Activated naive CD4-positive, alpha-beta T cell treated with anti-CD3 and anti-CD28 coated beads for 36 hours (primary cell): ENCODE measurements around the gene GALNT17. TPM values are rescaled to one million over a fixed set of nuclear protein-coding genes. Genes with fewer than 3 reads are reported as not detected.
"Not testable (repeated sequence)": the region's sequence is repeated elsewhere in the genome, so short reads cannot be mapped to it uniquely, and the experiment has no call there.

Experiments
- CTCF ChIA-PET: fragments of 350-600 bp; sonication (Branson Sonifier 250); formaldehyde crosslinking; loops from one replicate; lab custom pipeline; 2021; ENCODE audit warnings: antibody characterized with exemption; lab: Charles Lee
- DNase-seq: peaks from one replicate; pipeline ENCODE4 v3.0.0-alpha.2; 2020
- H3K27ac Mint-ChIP-seq: one replicate; pipeline ENCODE4 v1.8.0; 2021; ENCODE audit warnings: mild to moderate bottlenecking, mixed read lengths
- H3K27me3 Mint-ChIP-seq: one replicate; pipeline ENCODE4 v1.8.0; 2021; ENCODE audit warnings: low read depth, mixed read lengths
- H3K36me3 Mint-ChIP-seq: one replicate; pipeline ENCODE4 v1.8.0; 2021; ENCODE audit warnings: low read depth, mixed read lengths
- H3K4me1 Mint-ChIP-seq: one replicate; pipeline ENCODE4 v1.8.0; 2021; ENCODE audit warnings: low read depth, mixed read lengths
- H3K4me3 Mint-ChIP-seq: one replicate; pipeline ENCODE4 v1.8.0; 2021; ENCODE audit warnings: mild to moderate bottlenecking, moderate library complexity, mixed read lengths
- H3K9me3 Mint-ChIP-seq: one replicate; pipeline ENCODE4 v1.8.0; 2021; ENCODE audit warnings: mixed read lengths
- intact Hi-C: fragments of 100-400 bp; cut with micrococcal nuclease; formaldehyde crosslinking; loops from one replicate; pipeline ENCODE4 v1.15.1; 2023
- total RNA-seq, 2 experiments: library from RNA; stranded (reverse); gene quantifications; one replicate each; pipeline ENCODE4 v1.2.3, GENCODE V29; 2021

The GALNT17 gene
- total RNA-seq, 2 experiments from 2014 or later, result not detected

GRCh38 chr7:71182438-71182935 is 50.5 kb downstream of the GALNT17 start:
- no peak overlapping the region for H3K4me3 Mint-ChIP-seq
- no peaks in the 10 kb centered on the region for H3K27me3 Mint-ChIP-seq
- DNase-seq, result no peak
- intact Hi-C loops, result no loop called here
- CTCF ChIA-PET, result interaction anchor here (0.7 kb wide), 1 partner anchor 762 kb away, joined by 4 read pairs; no protein-coding TSS in a partner anchor
- peaks cover 14% of the 10 kb centered on the region for H3K9me3 Mint-ChIP-seq
- no peak overlapping the region for H3K27ac Mint-ChIP-seq
- no peaks in the 10 kb centered on the region for H3K36me3 Mint-ChIP-seq
- no peaks in the 10 kb centered on the region for H3K4me1 Mint-ChIP-seq

GRCh38 chr7:71184136-71184535 is 52.2 kb downstream of the GALNT17 start:
- CTCF ChIA-PET, result no interaction called here
- intact Hi-C loops, result no loop called here
- H3K27me3 Mint-ChIP-seq, result no peaks in the 10 kb centered on the region

GRCh38 chr7:71184609-71185008 is 52.7 kb downstream of the GALNT17 start:
- H3K4me1 Mint-ChIP-seq, result no peaks in the 10 kb centered on the region
- H3K9me3 Mint-ChIP-seq, result peaks cover 23% of the 10 kb centered on the region
- intact Hi-C loops, result no loop called here
- DNase-seq, result no peak
- CTCF ChIA-PET, result no interaction called here
- H3K4me3 Mint-ChIP-seq, result no peak overlapping the region
- H3K36me3 Mint-ChIP-seq, result no peaks in the 10 kb centered on the region
- H3K27me3 Mint-ChIP-seq, result no peaks in the 10 kb centered on the region
- H3K27ac Mint-ChIP-seq, result no peak overlapping the region

More at GRCh38 chr7:71184136-71184535, 52.2 kb downstream of the GALNT17 start:
- DNase-seq, result no peak
- H3K9me3 Mint-ChIP-seq, result peaks cover 19% of the 10 kb centered on the region
- no peaks in the 10 kb centered on the region for H3K4me1 Mint-ChIP-seq
- no peak overlapping the region for H3K27ac Mint-ChIP-seq
- no peak overlapping the region for H3K4me3 Mint-ChIP-seq
- H3K36me3 Mint-ChIP-seq, result no peaks in the 10 kb centered on the region

- peaks cover 29% of the 10 kb centered on the region for H3K9me3 Mint-ChIP-seq
- intact Hi-C loops, result no loop called here
- no peak overlapping the region for H3K4me3 Mint-ChIP-seq
- no peaks in the 10 kb centered on the region for H3K4me1 Mint-ChIP-seq
- no peaks in the 10 kb centered on the region for H3K36me3 Mint-ChIP-seq
- CTCF ChIA-PET, result no interaction called here
- no peaks in the 10 kb centered on the region for H3K27me3 Mint-ChIP-seq
- no peak overlapping the region for H3K27ac Mint-ChIP-seq
- no peak for DNase-seq
Measured at GRCh38 chr7:71186535-71187057, 54.7 kb downstream of the GALNT17 start.

GRCh38 chr7:71191771-71192170 is 59.8 kb downstream of the GALNT17 start:
- Mint-ChIP-seq H3K9me3 (peaks cover 27% of the 10 kb centered on the region), H3K4me1 (no peaks in the 10 kb centered on the region), H3K36me3 (no peaks in the 10 kb centered on the region), H3K27me3 (no peaks in the 10 kb centered on the region), H3K4me3 (no peak overlapping the region), H3K27ac (no peak overlapping the region)
- CTCF ChIA-PET, result no interaction called here
- DNase-seq, result no peak
- intact Hi-C loops, result no loop called here

GRCh38 chr7:71193099-71193810 is 61.3 kb downstream of the GALNT17 start:
- no peak for DNase-seq
- CTCF ChIA-PET, result interaction anchor here (0.6 kb wide), 1 partner anchor 92 kb away, joined by 3 read pairs; no protein-coding TSS in a partner anchor
- no peaks in the 10 kb centered on the region for H3K36me3 Mint-ChIP-seq
- peaks cover 21% of the 10 kb centered on the region for H3K9me3 Mint-ChIP-seq
- no peak overlapping the region for H3K4me3 Mint-ChIP-seq
- H3K4me1 Mint-ChIP-seq, result no peaks in the 10 kb centered on the region
- no peaks in the 10 kb centered on the region for H3K27me3 Mint-ChIP-seq
- H3K27ac Mint-ChIP-seq, result no peak overlapping the region
- intact Hi-C loops, result no loop called here

GRCh38 chr7:71198391-71198790 is 66.4 kb downstream of the GALNT17 start:
- no peak for DNase-seq
- no peak overlapping the region for H3K27ac Mint-ChIP-seq
- no peaks in the 10 kb centered on the region for H3K36me3 Mint-ChIP-seq
- H3K27me3 Mint-ChIP-seq, result no peaks in the 10 kb centered on the region
- CTCF ChIA-PET, result no interaction called here
- H3K9me3 Mint-ChIP-seq, result peaks cover 9% of the 10 kb centered on the region
- no peak overlapping the region for H3K4me3 Mint-ChIP-seq
- intact Hi-C loops, result no loop called here
- no peaks in the 10 kb centered on the region for H3K4me1 Mint-ChIP-seq

- Mint-ChIP-seq H3K36me3 (no peaks in the 10 kb centered on the region), H3K27me3 (no peaks in the 10 kb centered on the region), H3K4me3 (no peak overlapping the region), H3K27ac (no peak overlapping the region), H3K9me3 (peaks cover 11% of the 10 kb centered on the region), H3K4me1 (no peaks in the 10 kb centered on the region)
- CTCF ChIA-PET, result no interaction called here
- intact Hi-C loops, result no loop called here
- no peak for DNase-seq
Measured at GRCh38 chr7:71198887-71199286, 66.9 kb downstream of the GALNT17 start.

- CTCF ChIA-PET, result interaction anchor here (0.6 kb wide), 1 partner anchor 11 kb away, joined by 3 read pairs; no protein-coding TSS in a partner anchor
- no peak overlapping the region for H3K4me3 Mint-ChIP-seq
- H3K27me3 Mint-ChIP-seq, result no peaks in the 10 kb centered on the region
- H3K4me1 Mint-ChIP-seq, result no peaks in the 10 kb centered on the region
- no peaks in the 10 kb centered on the region for H3K36me3 Mint-ChIP-seq
- no peak overlapping the region for H3K27ac Mint-ChIP-seq
- DNase-seq, result no peak
- intact Hi-C loops, result no loop called here
- peaks cover 6% of the 10 kb centered on the region for H3K9me3 Mint-ChIP-seq
Measured at GRCh38 chr7:71206184-71206583, 74.2 kb downstream of the GALNT17 start.

GRCh38 chr7:71208881-71209280 is 76.9 kb downstream of the GALNT17 start:
- no peaks in the 10 kb centered on the region for H3K27me3 Mint-ChIP-seq
- DNase-seq, result no peak
- H3K27ac Mint-ChIP-seq, result no peak overlapping the region
- peaks cover 8% of the 10 kb centered on the region for H3K9me3 Mint-ChIP-seq
- H3K36me3 Mint-ChIP-seq, result no peaks in the 10 kb centered on the region
- CTCF ChIA-PET, result interaction anchor here (0.6 kb wide), 1 partner anchor 335 kb away, joined by 4 read pairs; no protein-coding TSS in a partner anchor
- no peak overlapping the region for H3K4me3 Mint-ChIP-seq
- intact Hi-C loops, result no loop called here
- no peaks in the 10 kb centered on the region for H3K4me1 Mint-ChIP-seq

GRCh38 chr7:71209484-71209883 is 77.5 kb downstream of the GALNT17 start:
- H3K9me3 Mint-ChIP-seq, intact Hi-C loops, H3K27ac Mint-ChIP-seq, H3K36me3 Mint-ChIP-seq, CTCF ChIA-PET, DNase-seq, H3K27me3 Mint-ChIP-seq, H3K4me1 Mint-ChIP-seq, H3K4me3 Mint-ChIP-seq: not testable (repeated sequence)

GRCh38 chr7:71210220-71210619 is 78.3 kb downstream of the GALNT17 start:
- Mint-ChIP-seq H3K27me3 (no peaks in the 10 kb centered on the region), H3K4me1 (no peaks in the 10 kb centered on the region), H3K9me3 (peaks cover 9% of the 10 kb centered on the region), H3K36me3 (no peaks in the 10 kb centered on the region), H3K4me3 (no peak overlapping the region), H3K27ac (no peak overlapping the region)
- intact Hi-C loops, result no loop called here
- CTCF ChIA-PET, result no interaction called here
- no peak for DNase-seq

GRCh38 chr7:71212433-71212832 is 80.5 kb downstream of the GALNT17 start:
- H3K27ac Mint-ChIP-seq, CTCF ChIA-PET, H3K4me3 Mint-ChIP-seq, H3K4me1 Mint-ChIP-seq, H3K27me3 Mint-ChIP-seq, DNase-seq, intact Hi-C loops, H3K36me3 Mint-ChIP-seq: not testable (repeated sequence)
- peaks cover 16% of the 10 kb centered on the region for H3K9me3 Mint-ChIP-seq
